Measurements from ENCODE around the gene EFEMP1. TPM values are rescaled to one million over a fixed set of nuclear protein-coding genes. Genes with fewer than 3 reads are reported as not detected.

EFEMP1 gene
- total RNA-seq, 6 donors from 2014 or later = 65.0 to 293 (median 213) TPM

- peaks cover 0 to 3% (median 0%) of the 10 kb centered on the region in 4 donors for H3K36me3 ChIP-seq
- no peak overlapping the region for H3K4me3 ChIP-seq
- no peaks in the 10 kb centered on the region for H3K27me3 ChIP-seq
- peaks cover 0 to 3% (median 0%) of the 10 kb centered on the region in 4 donors for H3K4me1 ChIP-seq
- no peak for DNase-seq
- WGBS, 2 donors = 79 to 86% methylated on average over 5 of the region's 5 CpGs
- TF ChIP-seq CTCF (IDR thresholded peaks at IDR 0.05) (no peak), POLR2A (IDR thresholded peaks at IDR 0.05) (no peak), EP300 (IDR thresholded peaks at IDR 0.05) (no peak), POLR2AphosphoS5 (IDR thresholded peaks at IDR 0.05) (no peak)
- peak overlapping the region in 1 of 4 donors; percentile 3 for H3K27ac ChIP-seq
- no peak for ATAC-seq (ENCODE audit: low FRiP score in 2 of 2)
- H3K9me3 ChIP-seq = no peaks in the 10 kb centered on the region
Measured at GRCh38 chr2:55917117-55917516, 6.5 kb downstream of the EFEMP1 start.

- no peak for DNase-seq
- TF ChIP-seq CTCF (IDR thresholded peaks at IDR 0.05) (no peak), POLR2AphosphoS5 (IDR thresholded peaks at IDR 0.05) (no peak), POLR2A (IDR thresholded peaks at IDR 0.05) (no peak), EP300 (IDR thresholded peaks at IDR 0.05) (no peak)
- peak in 1 of 2 donors; percentile 28 for ATAC-seq (ENCODE audit: low FRiP score in 2 of 2)
- Histone ChIP-seq H3K36me3 (peaks cover 0 to 3% (median 0%) of the 10 kb centered on the region in 4 donors), H3K27me3 (no peaks in the 10 kb centered on the region), H3K4me3 (no peak overlapping the region), H3K9me3 (no peaks in the 10 kb centered on the region), H3K4me1 (peaks cover 0 to 2% (median 0%) of the 10 kb centered on the region in 4 donors), H3K27ac (peak overlapping the region in 2 of 4 donors; percentile 3 to 44)
- 67 to 71% methylated on average over 7 of the region's 7 CpGs for WGBS, 2 donors
Measured at GRCh38 chr2:55916473-55917049, 7.0 kb downstream of the EFEMP1 start.

- no peaks in the 10 kb centered on the region for H3K27me3 ChIP-seq
- H3K9me3 ChIP-seq = no peaks in the 10 kb centered on the region
- no peak for TF ChIP-seq POLR2AphosphoS5 (IDR thresholded peaks at IDR 0.05)
- no peak for TF ChIP-seq CTCF (IDR thresholded peaks at IDR 0.05)
- TF ChIP-seq POLR2A (IDR thresholded peaks at IDR 0.05) = no peak
- TF ChIP-seq EP300 (IDR thresholded peaks at IDR 0.05) = no peak
- H3K36me3 ChIP-seq = peaks cover 0 to 3% (median 0%) of the 10 kb centered on the region in 4 donors
- H3K27ac ChIP-seq = no peak overlapping the region
- no peaks in the 10 kb centered on the region for H3K4me1 ChIP-seq
- WGBS, 2 donors = 83 to 100% methylated on average over 1 of the region's 1 CpG
- no peak overlapping the region for H3K4me3 ChIP-seq
- no peak for DNase-seq
- no peak for ATAC-seq (ENCODE audit: low FRiP score in 2 of 2)
Measured at GRCh38 chr2:55914786-55915185, 8.8 kb downstream of the EFEMP1 start.

GRCh38 chr2:55912926-55913325 is 10.7 kb downstream of the EFEMP1 start:
- H3K9me3 ChIP-seq = no peaks in the 10 kb centered on the region
- no peak overlapping the region for H3K4me3 ChIP-seq
- no peaks in the 10 kb centered on the region for H3K4me1 ChIP-seq
- no peak overlapping the region for H3K27ac ChIP-seq
- ATAC-seq (ENCODE audit: low FRiP score in 2 of 2) = no peak
- WGBS, 2 donors = 85 to 91% methylated on average over 3 of the region's 3 CpGs
- no peak for TF ChIP-seq POLR2AphosphoS5 (IDR thresholded peaks at IDR 0.05)
- TF ChIP-seq CTCF (IDR thresholded peaks at IDR 0.05) = no peak
- TF ChIP-seq POLR2A (IDR thresholded peaks at IDR 0.05) = no peak
- no peak for TF ChIP-seq EP300 (IDR thresholded peaks at IDR 0.05)
- peaks cover 0 to 3% (median 0%) of the 10 kb centered on the region in 4 donors for H3K36me3 ChIP-seq
- H3K27me3 ChIP-seq = no peaks in the 10 kb centered on the region
- DNase-seq = no peak

GRCh38 chr2:55910077-55910476 is 13.5 kb downstream of the EFEMP1 start:
- WGBS, 2 donors = 85 to 86% methylated on average over 2 of the region's 2 CpGs
- Histone ChIP-seq H3K27me3 (no peaks in the 10 kb centered on the region), H3K4me1 (no peaks in the 10 kb centered on the region), H3K9me3 (no peaks in the 10 kb centered on the region), H3K4me3 (no peak overlapping the region), H3K27ac (no peak overlapping the region), H3K36me3 (peaks cover 0 to 3% (median 0%) of the 10 kb centered on the region in 4 donors)
- DNase-seq (no peak), ATAC-seq (ENCODE audit: low FRiP score in 2 of 2) (no peak)
- TF ChIP-seq POLR2A (IDR thresholded peaks at IDR 0.05) (no peak), CTCF (IDR thresholded peaks at IDR 0.05) (no peak), POLR2AphosphoS5 (IDR thresholded peaks at IDR 0.05) (no peak), EP300 (IDR thresholded peaks at IDR 0.05) (no peak)

All from upper lobe of left lung (tissue), 6 donors.